Lower leg skin (tissue), 4 donors: Measurements from ENCODE around the gene TAAR5. TPM values are rescaled to one million over a fixed set of nuclear protein-coding genes. Genes with fewer than 3 reads are reported as not detected.
"Not testable (repeated sequence)": the region's sequence is repeated elsewhere in the genome, so short reads cannot be mapped to it uniquely, and the experiment has no call there.

Experiments
- DNase-seq, 2 donors: peaks; one replicate each; pipeline ENCODE4 v3.0.0-alpha.2; 2019; ENCODE audit warnings: low spot score in 2 of 2
- H3K4me3 ChIP-seq: fragments of 200-600 bp; sonication (generic); 2 replicates; pipeline ENCODE4 v1.5.1; 2017; ENCODE audit warnings: mild to moderate bottlenecking, low read depth; ENCODE audit not compliant: poor library complexity, severe bottlenecking
- POLR2A ChIP-seq, 2 donors: fragments of 450-650 bp; IDR thresholded peaks; one replicate each; pipeline ENCODE4 v1.6.1; 2016 to 2017; ENCODE audit warnings: antibody characterized with exemption in 2 of 2, mild to moderate bottlenecking in 1 of 2, moderate library complexity in 1 of 2
- WGBS, 2 donors: methylation state at CpG; one replicate each; pipeline ENCODE4 v1.1.5; 2018; 5-methylcytosine and 5-hydroxymethylcytosine counted together
- intact Hi-C: fragments of 100-400 bp; cut with DNase I; formaldehyde crosslinking; loops from one replicate; pipeline ENCODE4 v1.15.0; 2023; ENCODE audit warnings: low total_unique reads
- total RNA-seq, 4 donors: library from RNA; depleted of rRNA; stranded (reverse); fragments of >200 nt; gene quantifications; one replicate each; pipeline ENCODE4 v1.1.0, GENCODE V29; 2016
- TF ChIP-seq, protein P1 (sequence below), 3 donors: fragments of 450-650 bp; IDR thresholded peaks; one replicate each; pipeline ENCODE4 v1.5.1; 2016; ENCODE audit warnings: antibody characterized with exemption in 3 of 3, mild to moderate bottlenecking in 3 of 3, moderate library complexity in 2 of 3

Gene TAAR5
- total RNA-seq, 4 donors from 2014 or later: not detected

DNA sequence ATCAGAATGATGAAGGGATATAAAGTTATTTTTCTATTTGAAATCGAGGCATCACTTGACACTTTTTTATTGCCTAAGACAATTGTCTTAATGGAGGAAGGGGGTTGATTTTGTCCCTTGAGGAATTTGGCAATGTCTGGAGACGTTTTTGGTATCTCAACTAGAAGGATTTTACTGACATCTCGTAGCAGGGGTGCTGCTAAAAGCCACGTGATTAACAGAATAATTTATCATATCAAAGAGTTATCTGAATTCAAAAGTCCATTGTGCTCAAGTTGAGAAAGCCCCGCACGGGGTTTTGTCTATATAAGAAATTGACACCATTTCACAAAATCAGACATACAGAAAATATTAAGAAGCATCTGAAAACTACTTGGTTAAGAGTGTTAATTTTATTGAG lies 20.9 kb downstream of the TAAR5 start:
- DNase-seq: no peak
- intact Hi-C loops: no loop called here
- H3K4me3 ChIP-seq: no peak overlapping the region
- 61 to 65% methylated on average over 6 of the region's 6 CpGs for WGBS, 2 donors
- no peak for TF ChIP-seq POLR2A (IDR thresholded peaks at IDR 0.05)
- TF ChIP-seq, protein P1, sequence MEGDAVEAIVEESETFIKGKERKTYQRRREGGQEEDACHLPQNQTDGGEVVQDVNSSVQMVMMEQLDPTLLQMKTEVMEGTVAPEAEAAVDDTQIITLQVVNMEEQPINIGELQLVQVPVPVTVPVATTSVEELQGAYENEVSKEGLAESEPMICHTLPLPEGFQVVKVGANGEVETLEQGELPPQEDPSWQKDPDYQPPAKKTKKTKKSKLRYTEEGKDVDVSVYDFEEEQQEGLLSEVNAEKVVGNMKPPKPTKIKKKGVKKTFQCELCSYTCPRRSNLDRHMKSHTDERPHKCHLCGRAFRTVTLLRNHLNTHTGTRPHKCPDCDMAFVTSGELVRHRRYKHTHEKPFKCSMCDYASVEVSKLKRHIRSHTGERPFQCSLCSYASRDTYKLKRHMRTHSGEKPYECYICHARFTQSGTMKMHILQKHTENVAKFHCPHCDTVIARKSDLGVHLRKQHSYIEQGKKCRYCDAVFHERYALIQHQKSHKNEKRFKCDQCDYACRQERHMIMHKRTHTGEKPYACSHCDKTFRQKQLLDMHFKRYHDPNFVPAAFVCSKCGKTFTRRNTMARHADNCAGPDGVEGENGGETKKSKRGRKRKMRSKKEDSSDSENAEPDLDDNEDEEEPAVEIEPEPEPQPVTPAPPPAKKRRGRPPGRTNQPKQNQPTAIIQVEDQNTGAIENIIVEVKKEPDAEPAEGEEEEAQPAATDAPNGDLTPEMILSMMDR (IDR thresholded peaks at IDR 0.05): no peak

DNA sequence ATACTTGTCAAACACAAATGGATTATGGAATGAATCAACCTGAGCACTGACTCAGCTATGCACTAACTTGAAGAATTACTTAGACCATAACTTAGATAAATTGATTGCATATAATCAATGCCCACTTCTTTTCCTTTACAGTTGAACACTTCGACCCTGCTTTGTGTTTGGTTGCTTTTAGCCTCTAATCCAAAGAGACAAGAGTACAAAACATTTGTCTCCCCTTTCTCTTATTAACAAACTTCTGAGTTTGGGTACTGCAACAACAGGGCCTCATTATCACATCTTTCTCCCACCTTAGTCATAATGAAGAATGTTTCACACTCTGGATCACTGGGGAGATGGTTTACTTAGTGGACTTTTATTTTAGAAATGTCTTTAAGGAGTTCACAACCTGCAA lies 22.0 kb downstream of the TAAR5 start:
- 78 to 92% methylated on average over 1 of the region's 1 CpG for WGBS, 2 donors
- intact Hi-C loops: no loop called here

DNA sequence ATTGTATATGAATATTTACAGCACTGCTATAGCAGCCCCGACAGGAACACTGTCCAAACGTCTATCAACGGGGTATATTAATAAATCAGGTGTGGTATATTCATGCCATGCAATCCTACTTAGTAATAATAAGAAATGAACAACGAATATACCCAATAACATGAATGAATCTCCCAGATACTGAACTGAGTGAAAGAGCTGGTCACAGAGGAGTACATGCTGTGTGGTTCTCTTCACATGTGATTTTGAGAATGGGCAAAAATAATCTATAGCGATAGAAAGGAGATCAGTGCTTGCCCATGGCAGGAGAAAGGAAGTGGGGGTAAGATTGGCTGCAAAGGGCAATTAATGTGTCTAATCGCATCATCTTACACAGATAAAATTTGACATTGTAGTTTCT lies 23.1 kb downstream of the TAAR5 start:
- DNase-seq: no peak
- H3K4me3 ChIP-seq: no peak overlapping the region
- TF ChIP-seq, protein P1 (IDR thresholded peaks at IDR 0.05): no peak
- TF ChIP-seq POLR2A (IDR thresholded peaks at IDR 0.05): no peak
- WGBS, 2 donors: 85 to 89% methylated on average over 6 of the region's 6 CpGs
- intact Hi-C loops: no loop called here

More for the DNA sequence above, 22.0 kb downstream of the TAAR5 start:
- H3K4me3 ChIP-seq: no peak overlapping the region
- DNase-seq: no peak
- TF ChIP-seq POLR2A (IDR thresholded peaks at IDR 0.05): no peak
- TF ChIP-seq, protein P1 (IDR thresholded peaks at IDR 0.05): no peak

DNA sequence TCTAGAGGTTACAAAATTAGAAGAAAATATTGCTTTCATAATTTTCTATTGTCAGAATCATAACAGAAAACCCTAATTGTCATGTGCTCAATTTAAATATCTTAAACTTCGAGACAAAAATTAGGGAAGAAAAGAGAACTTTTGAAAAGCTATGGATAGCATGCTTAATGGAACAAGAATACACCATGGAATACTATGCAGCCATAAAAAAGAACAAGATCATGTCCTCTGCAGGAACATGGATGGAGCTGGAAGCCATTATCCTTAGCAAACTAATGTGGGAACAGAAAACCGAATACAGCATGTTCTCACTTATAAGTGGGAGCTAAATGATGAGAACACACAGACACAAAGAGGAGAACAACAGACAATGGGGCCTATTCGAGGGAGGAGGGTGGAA lies 29.5 kb downstream of the TAAR5 start:
- intact Hi-C loops, DNase-seq, H3K4me3 ChIP-seq: not testable (repeated sequence)
- WGBS, 2 donors: 76% methylated on average over 3 of the region's 3 CpGs

DNA sequence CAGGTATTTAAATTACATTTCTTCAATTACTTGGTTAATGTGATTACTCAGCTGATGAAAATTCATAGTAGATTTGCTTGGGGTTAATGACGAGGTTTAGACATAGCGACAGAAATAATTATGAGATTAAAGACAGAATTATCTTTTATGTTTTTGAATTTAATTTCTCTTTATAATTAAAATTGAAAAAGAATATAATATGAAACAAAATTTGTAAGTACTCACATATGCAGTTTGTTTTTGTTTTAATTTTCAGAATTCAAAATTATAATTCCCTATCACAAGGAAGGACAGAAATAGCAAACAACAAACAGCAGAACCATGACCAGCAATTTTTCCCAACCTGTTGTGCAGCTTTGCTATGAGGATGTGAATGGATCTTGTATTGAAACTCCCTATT lies 37.2 kb downstream of the TAAR5 start, which contains the start of gene TAAR8:
Gene TAAR8 (plus strand): TSS at position 301 of the 400 bp plus-strand sequence. CDS start 21 bp downstream, at position 322.
- intact Hi-C loops: no loop called here
- no peak for TF ChIP-seq POLR2A (IDR thresholded peaks at IDR 0.05)
- TF ChIP-seq, protein P1 (IDR thresholded peaks at IDR 0.05): no peak
- no peak within 1 kb of the TSS for H3K4me3 ChIP-seq
- WGBS, 2 donors: 90 to 92% methylated on average over 2 of the region's 2 CpGs
- DNase-seq: no peak

DNA sequence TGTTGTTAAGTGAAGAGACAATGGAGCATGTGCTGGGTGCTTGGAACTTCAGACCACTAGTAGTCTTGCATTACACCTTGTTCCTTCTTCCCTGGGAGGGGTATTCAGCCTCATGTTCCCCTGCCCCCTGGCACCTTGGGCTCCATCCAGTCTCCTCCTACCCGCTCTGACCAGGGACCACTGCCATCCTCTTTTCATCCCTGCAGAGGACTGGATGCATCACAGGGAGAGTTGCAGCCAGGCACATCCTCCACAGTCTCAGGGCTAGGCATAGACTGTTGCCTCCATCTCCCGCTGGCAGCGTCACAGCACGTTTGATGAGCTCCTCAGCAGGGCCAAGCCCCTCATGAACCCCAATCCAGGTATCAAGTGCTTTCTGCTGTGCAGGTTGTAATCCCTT lies 38.3 kb downstream of the TAAR5 start:
- TF ChIP-seq, protein P1 (IDR thresholded peaks at IDR 0.05): no peak
- TF ChIP-seq POLR2A (IDR thresholded peaks at IDR 0.05): no peak
- intact Hi-C loops: no loop called here
- 88 to 90% methylated on average over 4 of the region's 4 CpGs for WGBS, 2 donors
- no peak overlapping the region for H3K4me3 ChIP-seq
- DNase-seq: no peak
